GM18868 (cell line): ENCODE data around the gene ZSWIM8.
"Not testable (repeated sequence)": the region's sequence is repeated elsewhere in the genome, so short reads cannot be mapped to it uniquely, and the experiment has no call there.

ENCODE experiments used
- ATAC-seq: cut with Tn5 transposase; IDR thresholded peaks from one replicate; pipeline ENCODE4 v1.9.1; 2021; ENCODE audit warnings: mild to moderate bottlenecking, moderate library complexity; ENCODE audit not compliant: unreplicated experiment

ZSWIM8 gene

GRCh38 chr10:73814276-73814895 lies 29.0 kb downstream of the ZSWIM8 start:
- ATAC-seq, result no peak

DNA sequence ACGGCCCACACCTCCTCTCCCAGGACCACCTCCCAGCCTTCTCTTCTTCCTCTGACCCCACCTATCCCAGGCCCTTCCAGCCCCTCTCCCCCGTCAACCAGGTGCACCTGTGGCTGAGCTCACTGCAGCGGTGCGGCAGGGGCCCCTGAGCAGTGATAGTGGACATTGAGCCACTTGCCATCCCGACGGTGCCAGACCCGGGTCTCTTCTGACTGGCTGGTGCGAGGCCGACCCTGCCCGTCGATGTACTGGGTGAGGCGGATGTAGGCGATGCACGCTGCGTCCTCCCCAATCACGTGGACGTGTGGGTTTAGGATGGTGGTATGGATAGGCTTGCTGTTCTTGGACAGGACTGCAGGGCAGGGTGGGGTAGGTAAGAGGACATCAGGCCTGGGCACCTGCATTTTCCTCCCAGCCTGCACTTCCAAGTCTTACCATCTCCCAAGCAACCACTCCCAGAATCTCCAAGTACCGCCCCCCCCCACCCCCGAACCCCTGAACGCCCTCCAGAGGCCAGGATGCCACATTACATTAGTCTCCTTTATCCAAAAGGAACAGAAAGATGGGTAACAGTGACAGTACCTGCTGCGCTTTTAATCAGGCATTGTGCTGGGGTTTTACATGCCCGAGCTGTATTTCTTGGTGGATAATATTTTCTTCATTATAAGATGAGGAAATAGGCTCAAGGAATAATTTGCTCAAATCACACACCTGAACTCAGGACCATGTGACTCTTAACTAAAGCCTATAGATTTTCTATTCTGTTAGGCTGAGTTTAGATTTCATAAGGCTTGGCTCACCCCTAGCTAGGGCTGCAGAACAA lies 29.7 kb downstream of the ZSWIM8 start:
- ATAC-seq, result no peak

DNA sequence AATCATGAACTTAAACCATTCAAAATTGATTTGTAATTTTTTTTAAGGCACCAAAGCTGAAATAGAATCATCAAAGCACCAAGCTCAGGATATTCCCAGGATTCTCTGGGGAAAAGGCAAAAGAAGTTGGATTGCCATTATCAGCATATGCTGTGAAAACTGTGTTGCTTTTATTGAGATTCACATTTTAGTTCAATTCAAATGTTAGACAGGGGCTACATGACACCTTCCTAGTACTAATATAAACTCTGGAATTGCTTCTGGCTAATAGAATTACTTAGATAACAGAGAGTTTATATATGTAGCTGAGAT lies 30.3 kb downstream of the ZSWIM8 start:
- no peak for ATAC-seq

DNA sequence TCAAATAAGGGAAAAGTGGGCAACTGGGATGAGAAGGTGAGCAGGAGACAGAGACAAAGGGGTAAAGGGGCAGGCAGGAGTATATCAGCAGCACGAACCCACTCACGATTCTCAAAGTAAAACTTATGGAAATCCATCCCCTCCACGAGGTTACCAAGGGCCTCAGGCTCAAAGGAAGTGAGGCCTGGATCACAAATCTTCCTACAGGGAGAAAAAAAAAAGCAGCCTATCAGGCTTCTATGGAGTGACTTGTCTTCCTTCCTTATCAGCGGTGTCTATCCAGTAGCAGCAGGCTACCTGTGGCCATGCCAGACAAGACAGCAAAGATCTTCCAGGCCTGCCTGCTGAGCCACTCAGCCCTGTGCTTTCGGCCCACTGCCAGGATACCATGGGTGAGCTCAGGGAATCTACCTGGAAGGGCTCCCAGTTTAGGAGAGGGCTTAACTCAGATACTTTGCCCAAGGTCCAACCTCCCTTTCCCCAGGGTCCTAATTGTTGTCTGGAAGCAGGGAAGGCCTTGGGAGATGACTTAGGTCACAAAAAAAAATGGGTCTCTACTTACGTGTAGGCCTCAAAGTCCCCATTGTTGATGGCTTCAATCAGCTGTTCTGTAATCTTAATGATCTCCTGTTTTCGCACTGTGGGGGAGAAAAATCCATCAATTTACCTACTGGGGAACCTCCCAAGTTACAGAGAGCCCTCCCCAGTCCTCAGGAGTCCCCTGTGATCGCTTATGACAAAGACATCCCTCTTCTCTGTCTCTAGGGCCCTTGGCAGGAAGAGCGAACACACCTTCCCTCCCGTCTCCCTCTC lies 31.7 kb downstream of the ZSWIM8 start:
- ATAC-seq, result no peak

DNA sequence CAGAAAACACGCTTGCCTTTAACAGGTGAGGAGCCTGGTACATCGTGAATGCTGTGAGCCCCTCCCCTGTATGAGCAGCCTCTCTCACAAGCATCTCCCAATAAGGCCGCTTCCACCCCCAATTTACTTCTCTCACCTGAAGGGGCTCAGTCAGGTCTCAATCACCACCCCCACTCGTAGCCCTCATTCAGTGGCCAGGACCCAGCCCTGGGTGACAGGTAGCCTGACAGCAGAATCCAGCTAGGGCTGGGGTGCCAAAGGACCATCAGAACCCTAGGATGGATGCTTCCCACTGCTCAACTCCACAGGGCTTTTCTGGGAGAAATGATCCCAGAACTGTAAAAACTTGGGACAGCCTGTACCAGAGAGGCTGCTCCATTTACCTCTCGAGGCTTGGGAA lies 32.4 kb downstream of the ZSWIM8 start:
- ATAC-seq, result no peak

GRCh38 chr10:73818402-73818801 lies 33.0 kb downstream of the ZSWIM8 start:
- no peak for ATAC-seq

GRCh38 chr10:73819081-73819480 lies 33.7 kb downstream of the ZSWIM8 start:
- no peak for ATAC-seq

- no peak for ATAC-seq
These were observed 34.2 kb downstream of the ZSWIM8 start for GRCh38 chr10:73819513-73820093.

- ATAC-seq, result no peak
These were observed 38.0 kb downstream of the ZSWIM8 start for GRCh38 chr10:73823391-73823790.

- ATAC-seq, result no peak
These were observed 38.8 kb downstream of the ZSWIM8 start for GRCh38 chr10:73824146-73824725.

- ATAC-seq, result no peak
These were observed 42.1 kb downstream of the ZSWIM8 start for GRCh38 chr10:73827346-73828089.

DNA sequence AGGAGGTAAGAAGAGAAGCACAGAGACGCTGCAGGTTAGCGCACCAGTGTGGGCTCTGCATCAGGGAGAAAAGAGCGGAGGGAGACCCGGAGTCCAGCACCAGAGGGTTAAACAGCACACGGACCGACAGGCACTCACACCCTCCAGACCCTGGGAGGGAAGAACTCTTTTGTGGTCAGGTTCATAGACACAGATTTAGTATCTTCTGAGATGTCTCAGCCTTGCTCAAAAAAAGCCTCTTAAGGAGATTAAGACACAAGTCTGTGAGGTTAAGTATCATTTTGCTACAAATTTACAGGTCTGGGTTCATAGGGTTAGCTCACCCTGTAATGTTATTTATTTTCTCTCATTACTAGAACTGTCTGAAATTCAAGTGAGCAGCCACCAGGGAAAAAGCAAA lies 42.8 kb downstream of the ZSWIM8 start:
- ATAC-seq, result no peak

GRCh38 chr10:73829090-73829489 lies 43.7 kb downstream of the ZSWIM8 start:
- not testable (repeated sequence) for ATAC-seq

GRCh38 chr10:73836427-73836980 lies 51.1 kb downstream of the ZSWIM8 start:
- no peak for ATAC-seq

DNA sequence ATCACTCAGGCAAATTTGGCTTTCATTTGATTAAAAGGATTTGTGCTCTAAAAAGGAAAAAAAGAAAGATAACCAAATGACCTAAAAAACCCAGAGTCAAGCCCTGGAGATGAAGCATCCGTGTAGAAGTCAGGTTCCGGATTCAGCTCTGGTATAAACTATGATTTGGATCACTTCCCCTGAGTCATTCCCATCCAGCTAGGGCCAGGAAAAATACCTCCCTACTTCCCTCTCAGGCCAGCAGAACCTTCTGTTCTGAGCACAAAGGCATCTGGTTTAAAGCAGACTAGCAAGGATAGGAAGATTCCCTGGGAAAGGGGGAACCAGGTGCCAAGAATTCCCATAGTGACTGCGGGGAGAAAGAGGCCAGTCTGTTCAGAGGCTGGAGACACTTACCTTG lies 51.7 kb downstream of the ZSWIM8 start:
- ATAC-seq, result no peak

GRCh38 chr10:73838008-73838567 lies 52.7 kb downstream of the ZSWIM8 start:
- no peak for ATAC-seq

DNA sequence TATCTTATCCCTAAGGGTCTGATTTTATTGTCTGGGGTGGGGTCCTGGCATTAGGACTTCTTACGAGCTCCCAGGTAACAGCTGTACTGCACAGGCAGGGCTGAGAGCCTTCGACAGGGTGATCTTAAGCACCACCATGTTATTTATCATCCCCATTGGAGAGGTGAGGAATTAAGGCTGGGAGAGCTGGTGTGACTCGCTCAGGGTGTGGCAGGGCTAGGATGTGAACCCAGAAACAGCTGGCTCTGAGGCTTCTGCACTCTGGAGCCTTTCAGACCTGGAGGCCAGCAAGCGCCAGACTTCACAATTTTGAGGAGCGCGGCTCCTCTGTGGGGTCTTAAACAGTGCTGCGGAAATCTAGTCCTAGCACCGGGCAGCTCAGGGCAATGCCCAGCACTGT lies 53.4 kb downstream of the ZSWIM8 start:
- no peak for ATAC-seq

GRCh38 chr10:73839276-73839966 lies 54.0 kb downstream of the ZSWIM8 start:
- no peak for ATAC-seq

DNA sequence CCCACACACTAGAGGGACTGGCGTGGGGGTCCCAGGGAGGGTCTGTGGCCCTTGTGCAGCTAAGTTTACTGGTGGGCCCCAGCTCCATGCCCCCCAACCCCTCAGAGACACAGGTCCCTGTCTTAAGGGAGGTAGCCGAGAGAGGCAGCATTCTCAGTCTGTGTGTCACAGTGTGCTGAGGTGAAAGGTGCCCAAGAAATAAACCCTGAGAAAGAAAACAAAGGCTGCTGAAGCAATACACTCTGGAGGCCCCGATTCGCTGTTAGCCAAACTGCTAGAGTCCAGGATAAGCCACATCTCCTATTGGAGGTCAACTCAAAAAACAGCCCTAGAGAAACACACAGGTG lies 54.6 kb downstream of the ZSWIM8 start:
- no peak for ATAC-seq
